IMR-90 (cell line): ENCODE data around the gene NES. TPM values are rescaled to one million over a fixed set of nuclear protein-coding genes. Genes with fewer than 3 reads are reported as not detected.

Experiments
- ATAC-seq: fragments of 200-7000 bp; cut with Tn5 transposase; 2 replicates; pipeline ENCODE4 v1.9.1; 2020; ENCODE audit warnings: low read depth, mild to moderate bottlenecking, moderate library complexity
- BruUV-seq: library from RNA; stranded (reverse); fragments of 400-500 nt; replicated peaks from 2 replicates; lab custom pipeline; 2021; lab: Mats Ljungman, UMichigan
- CTCF ChIA-PET: fragments of 300-600 bp; formaldehyde crosslinking; extraction: SDS; loops from one replicate; lab custom pipeline; 2021; ENCODE audit warnings: antibody characterized with exemption; lab: Yijun Ruan, JAX
- POLR2A ChIA-PET: fragments of 300-600 bp; sonication (Branson Sonifier 250); formaldehyde crosslinking; loops from one replicate; lab custom pipeline; 2022; ENCODE audit warnings: antibody characterized with exemption; ENCODE audit not compliant: unreplicated experiment; lab: Charles Lee
- DNase-seq: peaks from one replicate; pipeline ENCODE4 v3.0.0; 2013
- H2AFZ ChIP-seq: replicated peaks from 2 replicates; pipeline ENCODE3; 2013; ENCODE audit warnings: low read length, mild to moderate bottlenecking; ENCODE audit not compliant: poor library complexity
- H2AK5ac ChIP-seq: 2 replicates; pipeline ENCODE4 v1.6.1; 2013; ENCODE audit warnings: low read depth, low read length, inconsistent platforms
- H2AK9ac ChIP-seq: replicated peaks from 2 replicates; pipeline ENCODE3; 2013; ENCODE audit warnings: mild to moderate bottlenecking, low read depth, low read length, moderate library complexity; ENCODE audit not compliant: poor library complexity
- H2BK120ac ChIP-seq: 2 replicates; pipeline ENCODE4 v1.6.1; 2013; ENCODE audit warnings: low read depth, low read length, inconsistent platforms
- H2BK15ac ChIP-seq: 3 replicates; pipeline ENCODE4 v1.6.1; 2013; ENCODE audit warnings: low read depth, low read length, inconsistent platforms
- H2BK20ac ChIP-seq: 2 replicates; pipeline ENCODE4 v1.6.1; 2013; ENCODE audit warnings: low read depth, mild to moderate bottlenecking, inconsistent platforms, low read length, moderate library complexity
- H2BK5ac ChIP-seq: 2 replicates; pipeline ENCODE4 v1.6.1; 2013; ENCODE audit warnings: mild to moderate bottlenecking, low read depth, low read length, inconsistent platforms; ENCODE audit not compliant: poor library complexity, severe bottlenecking
- H3K14ac ChIP-seq: replicated peaks from 2 replicates; pipeline ENCODE4 v1.6.1; 2013; ENCODE audit warnings: low read depth, low read length, inconsistent platforms
- H3K18ac ChIP-seq: 2 replicates; pipeline ENCODE4 v1.6.1; 2013; ENCODE audit warnings: low read depth, low read length, control low read depth
- H3K23ac ChIP-seq: 2 replicates; pipeline ENCODE4 v1.6.1; 2013; ENCODE audit warnings: low read depth, low read length, inconsistent platforms
- H3K27ac ChIP-seq: 2 replicates; pipeline ENCODE4 v1.5.1; 2013; ENCODE audit warnings: mild to moderate bottlenecking, control low read depth, low read length; ENCODE audit not compliant: insufficient read depth
- H3K27me3 ChIP-seq: 2 replicates; pipeline ENCODE4 v1.6.1; 2013; ENCODE audit warnings: low read length; ENCODE audit not compliant: control insufficient read depth, insufficient read depth
- H3K36me3 ChIP-seq: 2 replicates; pipeline ENCODE4 v1.6.1; 2013; ENCODE audit warnings: low read length, mixed read lengths; ENCODE audit not compliant: control insufficient read depth, insufficient read depth
- H3K4ac ChIP-seq: 2 replicates; pipeline ENCODE4 v1.6.1; 2013; ENCODE audit warnings: low read depth, low read length, inconsistent platforms
- H3K4me1 ChIP-seq: 2 replicates; pipeline ENCODE4 v1.6.1; 2013; ENCODE audit warnings: low read length, mixed read lengths; ENCODE audit not compliant: control insufficient read depth, insufficient read depth
- H3K4me2 ChIP-seq: 2 replicates; pipeline ENCODE4 v1.6.1; 2013; ENCODE audit warnings: low read depth, mild to moderate bottlenecking, control low read depth, low read length, moderate library complexity
- H3K4me3 ChIP-seq: 2 replicates; pipeline ENCODE4 v1.5.1; 2013; ENCODE audit warnings: low read depth, mild to moderate bottlenecking, control low read depth, low read length, moderate library complexity; ENCODE audit not compliant: insufficient read depth
- H3K56ac ChIP-seq: 2 replicates; pipeline ENCODE4 v1.6.1; 2013; ENCODE audit warnings: low read length, inconsistent platforms; ENCODE audit not compliant: insufficient read depth; ENCODE audit errors: extremely low read depth
- H3K79me1 ChIP-seq, 2 experiments: 2 replicates each; pipeline ENCODE4 v1.6.1; 2013; ENCODE audit warnings: low read length in 2 of 2, inconsistent platforms in 1 of 2, low read depth in 1 of 2
- H3K9ac ChIP-seq: 2 replicates; pipeline ENCODE4 v1.6.1; 2013; ENCODE audit warnings: low read depth, low read length, control low read depth
- H3K9me1 ChIP-seq: 2 replicates; pipeline ENCODE4 v1.6.1; 2013; ENCODE audit warnings: low read length, inconsistent platforms; ENCODE audit not compliant: insufficient read depth
- H3K9me3 ChIP-seq: 2 replicates; pipeline ENCODE4 v1.6.1; 2013; ENCODE audit warnings: low read length; ENCODE audit not compliant: control insufficient read depth, insufficient read depth
- H4K20me1 ChIP-seq: 2 replicates; pipeline ENCODE4 v1.6.1; 2013; ENCODE audit warnings: low read length, inconsistent platforms; ENCODE audit not compliant: insufficient read depth
- H4K5ac ChIP-seq: 2 replicates; pipeline ENCODE4 v1.6.1; 2013; ENCODE audit warnings: mild to moderate bottlenecking, low read depth, low read length, control low read depth
- H4K8ac ChIP-seq, 2 experiments: 2 replicates each; pipeline ENCODE4 v1.6.1; 2013; ENCODE audit warnings: low read depth in 2 of 2, low read length in 2 of 2, control low read depth in 1 of 2, inconsistent platforms in 1 of 2
- H4K91ac ChIP-seq: 2 replicates; pipeline ENCODE4 v1.6.1; 2013; ENCODE audit warnings: low read depth, low read length, inconsistent platforms; ENCODE audit not compliant: insufficient read depth
- CEBPB ChIP-seq: IDR thresholded peaks from 2 replicates; pipeline ENCODE4 v1.6.1; 2012; ENCODE audit warnings: low read depth, low read length, improper control_type of control experiment
- CTCF ChIP-seq: conservative IDR thresholded peaks from 2 replicates; pipeline ENCODE4 v1.5.1; 2012; ENCODE audit warnings: mild to moderate bottlenecking, low read depth, low read length, improper control_type of control experiment
- MAFK ChIP-seq: IDR thresholded peaks from 2 replicates; pipeline ENCODE4 v1.6.1; 2012; ENCODE audit warnings: low read depth, low read length, improper control_type of control experiment
- MAZ ChIP-seq: IDR thresholded peaks from 2 replicates; pipeline ENCODE4 v1.6.1; 2012; ENCODE audit warnings: low read depth, mild to moderate bottlenecking, low read length, improper control_type of control experiment, moderate library complexity, borderline replicate concordance
- NFE2L2 ChIP-seq: fragments of 150-350 bp; IDR thresholded peaks from 2 replicates; pipeline ENCODE4 v1.6.1; 2016; ENCODE audit warnings: low read depth, mild to moderate bottlenecking, low read length
- SMC3 ChIP-seq: fragments of 150-350 bp; IDR thresholded peaks from 2 replicates; pipeline ENCODE4 v1.6.1; 2016; ENCODE audit warnings: low read depth, mild to moderate bottlenecking, antibody characterized with exemption, low read length, moderate library complexity
- WGBS, 2 experiments: methylation state at CpG; one replicate each; pipeline versions ENCODE4 v1.1.5 to v1.1.7; 2013; ENCODE audit warnings: missing lambda C conversion rate in 2 of 2; ENCODE audit not compliant: insufficient read length in 1 of 2; ENCODE audit errors: extremely low coverage in 2 of 2; 5-methylcytosine and 5-hydroxymethylcytosine counted together
- dilution Hi-C: fragments of 300-500 bp; cut with HindIII; formaldehyde crosslinking; loops from one replicate; pipeline ENCODE4 v1.14.3; 2018; ENCODE audit warnings: low sequenced_read_pairs; ENCODE audit not compliant: unreplicated experiment
- in situ Hi-C: fragments of 300-500 bp; cut with MboI; formaldehyde crosslinking; loops from 3 replicates; pipeline ENCODE4 v1.14.3; 2019; ENCODE audit warnings: low sequenced_read_pairs, inconsistent platforms, mixed read lengths
- intact Hi-C: fragments of 100-400 bp; cut with micrococcal nuclease; formaldehyde crosslinking; loops from 2 replicates; pipeline ENCODE4 v1.10.0; 2022
- polyA plus RNA-seq, 3 experiments: library from polyadenylated mRNA; depleted of rRNA; stranded (reverse); fragments of >200 nt; gene quantifications; 2 replicates each; pipeline ENCODE4 v1.2.3, GENCODE V29; 2012; ENCODE audit warnings: low replicate concordance in 1 of 3
- total RNA-seq: library from RNA; depleted of rRNA; stranded (reverse); fragments of >200 nt; gene quantifications from 2 replicates; pipeline ENCODE4 v1.2.3, GENCODE V29; 2012

The NES gene
- total and polyA plus RNA-seq, 2 of the 4 experiments (the other 2 are of a cell fraction), result 25.3 to 40.1 TPM

- intact Hi-C loops, result no loop called here
- BruUV-seq, result no TSS peak
- Histone ChIP-seq H2AK9ac (no peak overlapping the region), H3K36me3 (no peaks in the 10 kb centered on the region), H3K27me3 (peaks cover 95% of the 10 kb centered on the region), H3K56ac (no peak overlapping the region), H3K23ac (no peak overlapping the region), H2BK15ac (no peak overlapping the region), H2BK20ac (no peak overlapping the region), H3K4me2 (no peak overlapping the region), H4K5ac (no peak overlapping the region), H3K9me3 (0 out of 2 replicates have a peak, but pooled peaks cover 1% of the 10 kb centered on the region), H3K79me1 (no peaks in the 10 kb centered on the region), H2BK120ac (no peak overlapping the region), H3K27ac (no peak overlapping the region), H3K14ac (no peak overlapping the region), H3K4me3 (no peak overlapping the region), H4K8ac (no peak overlapping the region), H3K4me1 (no peaks in the 10 kb centered on the region; the same call in 1 of the 2 replicates), H2AFZ (no peak overlapping the region), H2BK5ac (no peak overlapping the region), H3K4ac (no peak overlapping the region), H3K9me1 (no peaks in the 10 kb centered on the region), H2AK5ac (no peak overlapping the region), H4K20me1 (peaks cover 7% of the 10 kb centered on the region; the same call in 1 of the 2 replicates), H4K91ac (no peak overlapping the region), H3K18ac (no peak overlapping the region), H3K9ac (no peak overlapping the region)
- CTCF ChIA-PET, result no interaction called here
- 7% methylated on average over 49 of the region's 51 CpGs; no CpG with 5 or more reads in 1 of the 2 experiments for WGBS, 2 experiments
- POLR2A ChIA-PET, result no interaction called here
- dilution Hi-C loops, result no loop called here
- ATAC-seq, result no peak
- no peak for DNase-seq
- TF ChIP-seq MAZ (no peak), SMC3 (no peak), NFE2L2 (no peak), CEBPB (no peak), MAFK (no peak), CTCF (no peak)
- in situ Hi-C loops, result no loop called here
Observed at GRCh38 chr1:156646738-156647211, 30.4 kb downstream of the NES start.
